SJCRH30 (cell line): ENCODE data around the gene EAF1. TPM values are rescaled to one million over a fixed set of nuclear protein-coding genes. Genes with fewer than 3 reads are reported as not detected.
"Not testable (repeated sequence)": the region's sequence is repeated elsewhere in the genome, so short reads cannot be mapped to it uniquely, and the experiment has no call there.

Experiments
- DNase-seq, 2 experiments: peaks; one replicate each; pipeline ENCODE4 v3.0.0-alpha.2; 2015 to 2020
- H3K27ac ChIP-seq: fragments of 250-450 bp; sonication (Bioruptor Pico); 2 replicates; pipeline ENCODE4 v1.5.1; 2020; ENCODE audit warnings: mild to moderate bottlenecking, moderate library complexity
- H3K27me3 ChIP-seq: fragments of 250-450 bp; sonication (Bioruptor Pico); 2 replicates; pipeline ENCODE4 v1.5.1; 2020; ENCODE audit warnings: mild to moderate bottlenecking, moderate library complexity
- H3K36me3 ChIP-seq: fragments of 250-450 bp; sonication (Bioruptor Pico); 2 replicates; pipeline ENCODE4 v1.5.1; 2020; ENCODE audit warnings: mild to moderate bottlenecking, moderate library complexity
- H3K4me1 ChIP-seq: fragments of 250-450 bp; sonication (Bioruptor Pico); 2 replicates; pipeline ENCODE4 v1.5.1; 2020; ENCODE audit warnings: mild to moderate bottlenecking, moderate library complexity
- H3K4me3 ChIP-seq: fragments of 250-450 bp; sonication (Bioruptor Pico); 2 replicates; pipeline ENCODE4 v1.5.1; 2020; ENCODE audit warnings: mild to moderate bottlenecking, moderate library complexity
- H3K9me3 ChIP-seq: fragments of 250-450 bp; sonication (Bioruptor Pico); replicated peaks from 2 replicates; pipeline ENCODE4 v1.5.1; 2020; ENCODE audit warnings: mild to moderate bottlenecking, moderate library complexity
- total RNA-seq: library from RNA; depleted of rRNA; stranded (reverse); fragments of >200 nt; shearing (Covaris generic); gene quantifications from 2 replicates; pipeline ENCODE4 v1.2.3, GENCODE V29; 2014; rRNA removed

EAF1 gene
- total RNA-seq, 1 experiment from 2014 or later = 13.6 TPM

DNA sequence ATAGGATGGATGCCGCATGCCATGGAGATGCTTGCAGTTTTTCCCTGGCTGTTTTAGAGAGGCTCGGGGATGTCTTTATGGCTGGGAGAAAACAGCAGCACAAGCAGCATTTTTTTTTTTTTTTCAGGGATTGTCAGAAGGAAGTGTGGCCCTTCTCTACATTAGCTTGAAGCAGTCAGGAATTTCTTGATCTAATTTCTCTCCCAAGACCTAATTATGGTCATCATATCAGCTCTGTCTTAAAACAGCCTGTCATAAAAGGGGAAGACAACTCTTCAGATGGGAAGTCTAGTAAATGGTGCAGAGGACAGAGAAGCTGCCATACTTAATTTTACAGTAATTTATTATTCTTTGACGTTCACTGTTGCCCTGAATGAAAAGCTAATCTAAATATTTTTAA, 44.5 kb downstream of the EAF1 start:
- H3K36me3 ChIP-seq = no peaks in the 10 kb centered on the region
- H3K9me3 ChIP-seq = no peaks in the 10 kb centered on the region
- H3K27me3 ChIP-seq = no peaks in the 10 kb centered on the region

GRCh38 chr3:15475161-15475560, 47.8 kb downstream of the EAF1 start:
- Histone ChIP-seq H3K27me3 (no peaks in the 10 kb centered on the region), H3K27ac (no peak overlapping the region), H3K4me1 (no peaks in the 10 kb centered on the region), H3K9me3 (no peaks in the 10 kb centered on the region), H3K4me3 (no peak overlapping the region), H3K36me3 (no peaks in the 10 kb centered on the region)
- no peak for DNase-seq

More for the DNA sequence above, 44.5 kb downstream of the EAF1 start:
- Histone ChIP-seq H3K27ac (no peak overlapping the region), H3K4me1 (no peaks in the 10 kb centered on the region), H3K4me3 (no peak overlapping the region)
- DNase-seq = no peak

DNA sequence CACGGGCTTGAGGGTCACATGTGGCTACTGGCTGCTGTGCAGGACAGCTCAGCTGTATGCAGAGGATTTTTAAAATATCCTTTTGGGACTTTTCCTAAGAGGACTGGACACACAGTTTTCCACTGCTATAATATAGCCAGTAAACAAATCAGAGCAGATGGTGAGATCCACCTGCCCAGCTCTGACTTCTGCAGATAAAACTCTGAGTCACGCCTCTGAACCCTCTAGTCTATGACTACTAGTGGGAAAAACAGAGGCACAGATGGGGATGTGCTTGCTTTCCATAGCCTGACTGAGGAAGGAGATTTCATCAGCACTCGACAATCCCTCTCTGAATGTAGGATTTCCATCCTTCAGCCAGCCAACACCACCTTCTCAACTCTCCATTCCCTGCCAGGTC, 49.0 kb downstream of the EAF1 start:
- Histone ChIP-seq H3K27me3 (no peaks in the 10 kb centered on the region), H3K27ac (no peak overlapping the region), H3K4me3 (no peak overlapping the region), H3K9me3 (no peaks in the 10 kb centered on the region), H3K36me3 (no peaks in the 10 kb centered on the region), H3K4me1 (no peaks in the 10 kb centered on the region)
- no peak for DNase-seq

DNA sequence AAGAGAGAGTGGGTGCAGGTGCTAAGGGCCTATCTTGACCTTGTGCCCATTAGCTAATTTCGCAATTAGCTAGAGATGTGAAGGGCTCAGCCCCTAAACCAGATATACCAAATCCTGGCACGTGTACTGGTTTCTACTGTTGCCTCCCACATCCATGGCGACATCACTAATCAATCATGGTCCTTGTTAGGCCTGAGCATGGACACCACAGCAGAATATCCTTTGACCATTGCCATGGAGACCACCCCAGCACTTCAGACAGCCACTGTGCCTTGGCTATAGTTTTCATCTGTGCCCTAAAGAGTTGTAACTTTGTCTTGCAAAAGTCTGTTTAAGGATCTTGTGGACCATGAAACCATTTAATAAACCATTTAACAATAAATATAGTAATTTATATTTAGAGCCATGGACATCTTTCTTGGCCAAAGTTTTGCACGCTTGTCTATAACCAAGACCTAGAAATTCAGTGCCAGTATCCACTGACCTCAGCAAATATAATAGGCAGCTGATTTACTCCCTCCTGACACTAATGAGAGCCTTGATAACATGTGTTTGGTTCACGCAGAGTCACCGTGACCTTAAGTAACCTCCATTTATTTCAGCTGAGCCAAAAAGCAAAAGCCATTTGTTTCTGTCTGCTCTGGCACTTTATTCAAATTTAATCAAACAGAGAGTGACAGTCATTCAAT, 50.7 kb downstream of the EAF1 start:
- Histone ChIP-seq H3K36me3 (no peaks in the 10 kb centered on the region), H3K4me1 (no peaks in the 10 kb centered on the region), H3K9me3 (no peaks in the 10 kb centered on the region), H3K27me3 (no peaks in the 10 kb centered on the region), H3K27ac (no peak overlapping the region), H3K4me3 (no peak overlapping the region)
- DNase-seq = no peak

- Histone ChIP-seq H3K36me3 (no peaks in the 10 kb centered on the region), H3K27ac (no peak overlapping the region), H3K9me3 (no peaks in the 10 kb centered on the region), H3K27me3 (no peaks in the 10 kb centered on the region), H3K4me3 (no peak overlapping the region), H3K4me1 (no peaks in the 10 kb centered on the region)
- no peak for DNase-seq
Measured at GRCh38 chr3:15478640-15478979, 51.2 kb downstream of the EAF1 start.

DNA sequence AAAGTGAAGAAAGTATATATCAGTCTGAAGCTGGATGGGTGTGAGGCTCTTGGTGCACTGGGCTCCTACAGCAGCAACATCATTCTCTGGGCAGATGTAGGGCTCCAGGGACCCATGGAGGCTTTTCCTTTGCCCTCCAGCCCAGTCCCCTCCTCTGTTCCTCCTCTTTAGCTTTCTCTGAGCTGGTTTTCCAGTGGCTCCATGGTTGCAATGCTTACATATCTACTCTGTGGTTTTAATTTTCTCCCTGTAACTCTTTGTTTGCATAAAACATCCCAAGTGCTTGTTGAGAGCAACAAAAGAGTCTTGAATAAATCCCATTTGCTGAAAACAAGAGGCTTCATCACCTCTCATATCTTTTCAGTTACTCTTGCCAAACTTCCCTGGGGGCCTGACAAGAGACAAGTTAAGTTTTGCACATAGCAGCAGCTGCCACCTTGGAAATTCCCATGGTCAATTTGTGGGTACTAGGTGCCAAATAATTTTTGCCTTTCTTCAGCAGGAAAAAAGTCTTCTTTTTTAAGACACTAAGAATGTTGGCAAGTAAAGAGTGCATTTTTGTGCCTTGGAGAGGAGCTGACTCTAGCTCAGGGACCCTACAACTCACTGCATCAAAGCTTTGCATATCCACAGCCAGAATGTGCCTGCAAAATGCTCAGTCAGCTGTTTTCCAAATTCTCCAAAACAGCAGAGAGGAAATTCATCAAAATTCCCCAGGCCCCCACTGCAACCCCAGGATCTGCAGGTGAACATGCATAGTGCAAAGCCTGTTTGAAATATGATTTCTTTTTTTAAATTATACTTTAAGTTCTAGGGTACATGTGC, 52.2 kb downstream of the EAF1 start:
- H3K27ac ChIP-seq = no peak overlapping the region
- DNase-seq = no peak
- no peaks in the 10 kb centered on the region for H3K9me3 ChIP-seq
- no peak overlapping the region for H3K4me3 ChIP-seq
- H3K27me3 ChIP-seq = no peaks in the 10 kb centered on the region
- no peaks in the 10 kb centered on the region for H3K4me1 ChIP-seq
- no peaks in the 10 kb centered on the region for H3K36me3 ChIP-seq

DNA sequence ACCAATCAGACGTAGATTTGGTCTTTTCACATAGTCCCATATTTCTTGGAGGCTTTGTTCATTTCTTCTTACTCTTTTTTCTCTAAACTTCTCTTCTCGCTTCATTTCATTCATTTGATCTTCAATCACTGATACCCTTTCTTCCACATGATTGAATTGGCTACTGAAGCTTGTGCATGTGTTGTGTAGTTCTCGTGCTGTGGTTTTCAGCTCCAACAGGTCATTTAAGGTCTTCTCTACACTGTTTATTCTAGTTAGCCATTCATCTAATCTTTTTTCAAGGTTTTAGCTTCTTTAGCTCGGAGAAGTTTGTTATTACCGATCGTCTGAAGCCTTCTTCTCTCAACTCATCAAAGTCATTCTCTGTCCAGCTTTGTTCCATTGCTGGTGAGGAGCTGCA, 57.2 kb downstream of the EAF1 start:
- not testable (repeated sequence) for H3K4me1 ChIP-seq, H3K27me3 ChIP-seq, H3K4me3 ChIP-seq, H3K27ac ChIP-seq, H3K36me3 ChIP-seq, DNase-seq, H3K9me3 ChIP-seq

- DNase-seq = no peak
- Histone ChIP-seq H3K27ac (no peak overlapping the region), H3K27me3 (no peaks in the 10 kb centered on the region), H3K36me3 (no peaks in the 10 kb centered on the region), H3K9me3 (no peaks in the 10 kb centered on the region), H3K4me1 (no peaks in the 10 kb centered on the region), H3K4me3 (no peak overlapping the region)
Measured at GRCh38 chr3:15486020-15486419, 58.6 kb downstream of the EAF1 start.

DNA sequence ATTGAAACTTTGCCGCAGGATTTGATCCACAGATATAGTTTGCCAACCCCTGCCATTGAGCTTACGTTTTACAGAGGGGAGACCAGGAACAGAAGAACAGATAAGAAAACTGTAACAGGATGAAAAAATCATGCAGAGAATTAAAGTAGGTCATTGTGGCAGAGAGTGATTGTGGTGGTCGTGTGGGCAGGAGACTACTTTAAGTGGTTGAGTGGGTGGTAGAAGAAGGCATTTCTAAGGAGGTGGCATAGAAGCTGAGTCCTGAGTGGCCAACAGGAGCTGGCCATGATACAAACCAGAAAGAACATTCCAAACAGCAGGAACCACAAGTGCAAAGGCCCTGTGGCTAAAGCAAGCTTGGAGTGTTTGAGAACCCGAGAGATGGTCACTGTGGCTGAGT, 59.6 kb downstream of the EAF1 start:
- Histone ChIP-seq H3K4me3 (no peak overlapping the region), H3K27me3 (no peaks in the 10 kb centered on the region), H3K9me3 (no peaks in the 10 kb centered on the region), H3K36me3 (no peaks in the 10 kb centered on the region), H3K4me1 (no peaks in the 10 kb centered on the region), H3K27ac (no peak overlapping the region)
- no peak for DNase-seq

DNA sequence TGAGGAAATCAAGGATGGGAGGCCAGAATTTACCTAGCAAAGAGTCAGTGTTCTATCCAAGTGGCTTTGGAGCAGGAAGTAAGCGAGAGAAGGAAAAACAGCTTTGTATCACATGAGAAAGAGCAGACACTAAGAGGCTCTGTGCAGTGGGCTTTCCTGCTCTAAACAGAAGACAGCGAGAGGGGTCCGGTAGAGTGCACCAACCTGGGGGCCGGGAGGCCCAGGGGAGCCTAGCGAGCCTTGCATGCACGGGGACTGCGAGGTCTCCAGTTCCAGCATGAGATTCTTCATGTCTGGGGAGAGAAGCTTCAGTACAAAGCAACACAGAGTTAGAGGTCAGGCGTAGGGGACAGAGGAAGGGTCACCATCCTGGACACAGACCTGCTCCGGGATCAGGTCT, 60.6 kb downstream of the EAF1 start:
- H3K4me3 ChIP-seq = no peak overlapping the region
- DNase-seq = no peak
- H3K27ac ChIP-seq = no peak overlapping the region

DNA sequence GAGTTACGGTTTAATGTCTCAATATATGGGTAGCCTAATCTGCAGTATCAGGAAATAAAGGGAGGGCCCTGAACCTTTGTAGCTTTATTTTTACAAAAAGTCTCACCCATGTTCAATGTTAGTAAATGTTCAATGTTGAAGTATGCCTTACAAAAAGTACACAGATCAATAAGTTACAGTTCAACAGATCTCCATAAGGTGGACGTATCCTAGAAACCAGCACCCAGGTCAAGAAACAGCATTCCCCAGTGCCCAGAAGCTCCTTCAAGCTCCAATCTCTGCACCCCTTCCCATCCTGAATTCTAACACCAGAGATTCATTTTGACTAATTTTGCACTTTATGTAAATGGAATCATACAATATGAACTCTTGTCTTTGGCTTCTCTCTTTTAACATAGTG, 62.8 kb downstream of the EAF1 start:
- Histone ChIP-seq H3K4me3 (no peak overlapping the region), H3K4me1 (peaks cover 12% of the 10 kb centered on the region; the same call in 1 of the 2 replicates), H3K36me3 (no peaks in the 10 kb centered on the region), H3K27ac (no peak overlapping the region), H3K27me3 (no peaks in the 10 kb centered on the region), H3K9me3 (no peaks in the 10 kb centered on the region)
- no peak for DNase-seq

More for the DNA sequence above, 60.6 kb downstream of the EAF1 start:
- H3K27me3 ChIP-seq = no peaks in the 10 kb centered on the region
- peaks cover 3% of the 10 kb centered on the region; the same call in 1 of the 2 replicates for H3K4me1 ChIP-seq
- no peaks in the 10 kb centered on the region for H3K9me3 ChIP-seq
- H3K36me3 ChIP-seq = no peaks in the 10 kb centered on the region

DNA sequence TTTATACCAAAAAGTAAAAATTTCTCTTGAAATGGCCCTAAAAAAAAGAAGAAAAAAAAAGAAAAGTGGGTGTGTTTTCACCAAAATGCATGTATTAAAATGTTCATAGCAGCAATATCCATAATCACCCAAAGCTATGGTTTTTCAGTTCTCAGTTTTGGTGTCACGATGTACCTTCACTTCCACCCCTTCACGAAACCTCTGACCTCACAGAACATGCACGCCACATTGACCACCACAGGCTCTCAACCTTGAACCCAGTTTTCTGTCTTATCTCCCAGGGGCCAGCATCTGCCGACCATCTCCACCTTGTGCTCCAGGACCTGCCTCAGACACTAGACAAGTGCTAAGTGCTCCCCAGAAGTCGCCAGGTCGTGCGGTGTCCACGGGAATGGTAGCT, 63.7 kb downstream of the EAF1 start:
- H3K4me3 ChIP-seq = no peak overlapping the region
- H3K27me3 ChIP-seq = no peaks in the 10 kb centered on the region
- H3K4me1 ChIP-seq = peaks cover 19% of the 10 kb centered on the region
- H3K36me3 ChIP-seq = no peaks in the 10 kb centered on the region
- DNase-seq = no peak
- no peak overlapping the region for H3K27ac ChIP-seq
- no peaks in the 10 kb centered on the region for H3K9me3 ChIP-seq

Other genes starting within 250 kb of the EAF1 start
- 33.8 and 35.8 TPM in 2 replicates for gene CAPN7, start 221.4 kb upstream of the EAF1 start, total RNA-seq
- 8.1 and 8.5 TPM in 2 replicates for gene SH3BP5, start 95.0 kb upstream of the EAF1 start, total RNA-seq
- gene METTL6, start 54 bp upstream of the EAF1 start, total RNA-seq = 23.8 TPM in 2 replicates
- 0.18 and 0.24 TPM in 2 replicates for gene COLQ, start 94.1 kb downstream of the EAF1 start, total RNA-seq
- 23.0 and 25.0 TPM in 2 replicates for gene HACL1, start 174.0 kb downstream of the EAF1 start, total RNA-seq
- gene BTD, start 174.1 kb downstream of the EAF1 start, total RNA-seq = 6.6 and 8.0 TPM in 2 replicates